Measurements from ENCODE around the gene SETDB2.
A peak's percentile ranks its signal among the peaks of the same experiment; 100 is the strongest.

SETDB2 gene

GRCh38 chr13:49444524-49445395 lies 686 bp downstream of the SETDB2 start:
- H3K4me3 ChIP-seq (ENCODE audit: low read length): peak overlapping the region; percentile 90
- TF ChIP-seq ZNF274 (IDR thresholded peaks at IDR 0.05; ENCODE audit: low read depth, low read length): no peak

DNA sequence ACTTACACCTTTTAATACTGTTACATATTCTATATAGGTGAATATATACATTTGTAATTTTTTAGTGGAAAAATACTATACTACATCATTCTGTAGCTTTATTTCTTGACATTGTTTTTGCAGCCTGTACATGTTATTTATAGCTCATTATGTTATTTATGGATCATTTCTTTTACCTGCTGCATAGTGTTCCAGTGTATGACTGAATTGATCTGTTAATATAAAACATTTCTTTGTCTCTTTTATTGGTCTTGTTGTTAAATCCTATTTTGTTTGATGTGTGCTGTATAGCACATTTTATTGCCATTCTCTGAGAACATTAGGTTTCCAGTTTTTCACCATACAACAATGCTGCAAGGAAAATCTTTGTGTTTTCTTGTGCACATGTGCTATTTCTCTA lies 2.4 kb downstream of the SETDB2 start:
- TF ChIP-seq ZNF274 (IDR thresholded peaks at IDR 0.05; ENCODE audit: low read depth, low read length): no peak
- H3K4me3 ChIP-seq (ENCODE audit: low read length): no peak overlapping the region

- H3K4me3 ChIP-seq (ENCODE audit: low read length): no peak overlapping the region
- TF ChIP-seq ZNF274 (IDR thresholded peaks at IDR 0.05; ENCODE audit: low read depth, low read length): no peak
These were observed 4.7 kb downstream of the SETDB2 start for GRCh38 chr13:49448753-49449152.

- H3K4me3 ChIP-seq (ENCODE audit: low read length): no peak overlapping the region
- no peak for TF ChIP-seq ZNF274 (IDR thresholded peaks at IDR 0.05; ENCODE audit: low read depth, low read length)
These were observed 6.2 kb downstream of the SETDB2 start for GRCh38 chr13:49450105-49450819.

DNA sequence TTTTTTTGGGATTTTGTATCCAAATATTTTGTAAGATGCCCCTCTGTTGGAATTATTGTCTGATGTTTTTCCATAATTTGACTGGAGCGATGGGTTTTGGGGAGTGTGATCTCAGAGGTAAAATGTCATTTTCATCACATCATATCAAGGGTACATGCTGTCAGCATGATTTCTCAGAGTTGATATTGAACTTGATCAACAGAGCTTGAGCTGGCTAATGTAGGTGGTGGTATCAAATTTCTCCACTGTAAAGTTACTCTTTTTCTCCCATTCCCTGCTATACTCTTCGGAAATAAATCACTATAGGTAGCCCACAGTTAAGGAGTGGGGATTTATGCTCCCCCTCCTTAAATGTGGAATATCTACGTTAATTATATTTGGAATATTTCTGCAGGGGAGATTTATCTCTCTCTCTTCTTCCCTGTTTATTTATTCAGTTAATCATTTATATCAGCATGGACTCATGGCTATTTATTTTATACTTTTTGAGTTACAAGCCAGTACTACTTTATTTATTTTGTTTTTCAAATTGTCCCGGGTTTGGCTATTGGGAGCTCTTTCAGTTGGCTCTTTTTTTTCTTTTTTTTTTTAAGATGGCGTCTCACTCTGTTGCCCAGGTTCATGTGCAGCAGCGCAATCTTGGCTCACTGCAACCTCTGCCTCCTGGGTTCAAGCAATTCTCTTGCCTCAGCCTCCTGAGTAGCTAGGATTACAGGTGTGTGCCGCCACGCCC lies 8.8 kb downstream of the SETDB2 start:
- TF ChIP-seq ZNF274 (IDR thresholded peaks at IDR 0.05; ENCODE audit: low read depth, low read length): no peak

DNA sequence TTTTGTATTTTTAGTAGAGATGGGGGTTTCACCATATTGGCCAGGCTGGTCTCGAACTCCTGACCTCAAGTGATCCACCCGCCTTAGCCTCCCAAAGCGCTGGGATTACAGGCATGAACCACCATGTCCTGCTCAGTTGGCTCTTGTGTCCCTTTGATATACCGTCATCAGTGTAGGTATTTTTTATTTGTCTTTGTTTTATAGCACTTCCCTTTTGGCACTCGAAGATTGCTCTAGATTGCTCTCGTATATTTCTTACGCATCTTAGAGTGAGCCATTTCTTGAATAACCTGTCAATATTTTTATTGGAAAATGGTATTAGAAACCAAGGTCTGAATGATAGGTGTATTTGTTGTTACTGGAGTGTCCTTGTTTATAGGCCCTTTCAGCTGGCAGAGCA lies 9.4 kb downstream of the SETDB2 start:
- TF ChIP-seq ZNF274 (IDR thresholded peaks at IDR 0.05; ENCODE audit: low read depth, low read length): no peak

More for the DNA sequence above, 8.8 kb downstream of the SETDB2 start:
- H3K4me3 ChIP-seq (ENCODE audit: low read length): no peak overlapping the region

DNA sequence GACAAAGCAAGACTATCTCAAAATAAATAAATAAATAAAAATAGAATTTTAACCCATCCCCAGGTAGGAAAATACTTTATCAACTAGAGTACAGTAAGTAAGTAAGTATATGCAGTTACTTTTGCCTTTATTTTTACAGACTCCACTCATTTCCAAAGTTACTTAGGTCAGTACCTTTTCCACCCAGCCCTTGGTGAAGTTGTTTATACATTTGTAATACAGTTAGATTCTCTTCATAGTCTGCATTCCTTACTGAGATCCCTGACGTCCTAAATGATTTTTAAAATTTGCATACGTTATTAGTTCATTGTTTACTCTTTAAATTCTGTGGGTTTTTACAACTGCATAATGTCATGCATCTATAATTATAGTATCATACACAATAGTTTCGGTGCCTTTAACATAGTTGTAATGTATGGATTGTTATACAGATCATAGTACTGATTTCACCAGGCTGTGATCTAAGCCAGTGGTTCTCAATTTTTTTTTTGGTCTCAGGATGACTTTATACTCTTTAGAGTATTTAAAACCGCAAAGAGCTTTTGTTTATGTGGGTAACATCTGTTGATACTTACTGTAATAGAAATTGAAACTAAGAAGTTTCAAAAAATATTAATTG lies 10.4 kb downstream of the SETDB2 start:
- no peak for TF ChIP-seq ZNF274 (IDR thresholded peaks at IDR 0.05; ENCODE audit: low read depth, low read length)
- peak overlapping the region; percentile 31; the same call in 1 of the 2 replicates for H3K4me3 ChIP-seq (ENCODE audit: low read length)

More for the DNA sequence above, 9.4 kb downstream of the SETDB2 start:
- H3K4me3 ChIP-seq (ENCODE audit: low read length): no peak overlapping the region

DNA sequence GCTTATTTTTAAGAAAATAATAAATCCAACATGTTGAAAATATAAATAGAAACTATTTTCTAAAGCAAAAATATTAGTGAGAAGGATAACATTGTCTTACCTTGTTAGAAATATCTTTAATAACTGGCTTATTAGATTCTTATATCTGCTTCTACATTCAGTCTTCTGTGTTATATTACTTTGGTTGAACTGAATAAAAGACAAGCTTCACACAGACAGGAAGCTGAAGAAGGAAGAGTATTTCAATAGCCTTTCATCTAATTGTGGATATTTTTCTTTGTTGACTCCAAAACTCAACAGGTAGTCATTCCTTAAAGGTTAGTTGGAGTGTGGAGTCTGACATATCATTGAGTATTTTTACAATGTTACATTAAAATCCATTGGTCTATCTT lies 10.9 kb downstream of the SETDB2 start:
- no peak overlapping the region for H3K4me3 ChIP-seq (ENCODE audit: low read length)
- no peak for TF ChIP-seq ZNF274 (IDR thresholded peaks at IDR 0.05; ENCODE audit: low read depth, low read length)

- H3K4me3 ChIP-seq (ENCODE audit: low read length): no peak overlapping the region
- TF ChIP-seq ZNF274 (IDR thresholded peaks at IDR 0.05; ENCODE audit: low read depth, low read length): no peak
These were observed 12.1 kb downstream of the SETDB2 start for GRCh38 chr13:49456156-49456555.

DNA sequence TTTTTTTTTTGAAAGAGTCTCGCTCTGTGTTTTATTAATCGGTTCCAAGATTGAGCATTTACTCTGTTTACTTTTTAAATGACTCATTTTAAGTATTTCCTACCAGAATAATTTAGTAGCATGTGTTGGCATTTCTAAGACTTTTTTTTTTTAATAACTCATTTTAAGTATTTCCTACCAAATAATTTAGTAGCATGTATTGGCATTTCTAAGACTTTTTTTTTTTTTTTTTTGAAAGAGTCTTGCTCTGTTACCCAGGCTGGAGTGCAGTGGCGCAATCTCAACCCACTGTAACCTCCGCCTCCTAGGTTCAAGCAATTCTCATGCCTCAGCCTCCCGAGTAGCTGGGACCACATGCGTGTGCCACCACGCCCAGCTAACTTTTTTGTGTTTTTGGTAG lies 13.1 kb downstream of the SETDB2 start:
- no peak overlapping the region for H3K4me3 ChIP-seq (ENCODE audit: low read length)
- TF ChIP-seq ZNF274 (IDR thresholded peaks at IDR 0.05; ENCODE audit: low read depth, low read length): no peak

DNA sequence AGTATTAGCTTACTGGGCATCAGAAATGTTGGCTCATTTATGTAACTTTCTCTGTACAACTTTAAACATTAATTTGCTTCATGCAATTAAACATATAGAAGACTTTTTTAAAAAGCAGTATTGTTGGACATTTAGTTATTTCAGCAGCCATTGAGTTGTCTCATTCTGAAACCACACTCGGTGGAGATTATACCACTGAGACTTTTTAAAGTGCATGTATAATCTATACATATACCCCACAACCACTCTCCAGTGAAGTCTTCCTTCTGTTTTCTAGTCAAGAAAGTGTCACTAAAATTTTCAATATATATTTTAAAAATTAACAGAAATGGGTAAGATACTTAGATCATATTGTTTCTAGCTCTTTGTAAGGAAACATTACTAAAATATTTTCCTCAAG lies 15.5 kb downstream of the SETDB2 start:
- no peak overlapping the region for H3K4me3 ChIP-seq (ENCODE audit: low read length)
- no peak for TF ChIP-seq ZNF274 (IDR thresholded peaks at IDR 0.05; ENCODE audit: low read depth, low read length)

- H3K4me3 ChIP-seq (ENCODE audit: low read length): no peak overlapping the region
- TF ChIP-seq ZNF274 (IDR thresholded peaks at IDR 0.05; ENCODE audit: low read depth, low read length): no peak
These were observed 20.0 kb downstream of the SETDB2 start for GRCh38 chr13:49464085-49464484.

- no peak for TF ChIP-seq ZNF274 (IDR thresholded peaks at IDR 0.05; ENCODE audit: low read depth, low read length)
- no peak overlapping the region for H3K4me3 ChIP-seq (ENCODE audit: low read length)
These were observed 20.7 kb downstream of the SETDB2 start for GRCh38 chr13:49464621-49465325.
